H1 (cell line): ENCODE results near the gene PXDN. TPM values are rescaled to one million over a fixed set of nuclear protein-coding genes. Genes with fewer than 3 reads are reported as not detected.

Source experiments
- EZH2 ChIP-seq: fragments of 200-600 bp; sonication (generic); IDR thresholded peaks from 2 replicates; pipeline ENCODE4 v1.7.1; 2012; ENCODE audit warnings: low read depth, mild to moderate bottlenecking, moderate library complexity, low read length, inconsistent platforms; ENCODE audit not compliant: severe bottlenecking
- HDAC6 ChIP-seq: IDR thresholded peaks from one replicate; pipeline ENCODE4 v1.7.1; 2012; ENCODE audit warnings: low read depth, mild to moderate bottlenecking, inconsistent platforms, low read length, moderate library complexity
- SRF ChIP-seq: IDR thresholded peaks from 2 replicates; pipeline ENCODE4 v1.6.1; 2011; ENCODE audit warnings: mild to moderate bottlenecking, low read depth, low read length, moderate library complexity
- polyA plus RNA-seq, 7 experiments: library from polyadenylated mRNA; depleted of rRNA in 3 of 7; stranded (reverse) in 5 of 7; unstranded in 2 of 7; fragments of >200 nt in 5 of 7; fragments of 200-250 nt in 2 of 7; gene quantifications; 1 replicate in 5 of 7; 2 replicates in 1 of 7; 4 replicates in 1 of 7; pipeline versions ENCODE4 v1.2.1 to v1.2.3, GENCODE V29; 2011 to 2013; ENCODE audit warnings: missing spikeins in 2 of 7, mixed read lengths in 2 of 7
- total RNA-seq: library from RNA; stranded (reverse); fragmentation: NEBNext Ultra II Directional; extraction: Animal tissue kit (Norgen Biotek cat#: 25700); gene quantifications from 2 replicates; pipeline ENCODE4 v1.2.1, GENCODE V29; 2021

The PXDN gene
- total and polyA plus RNA-seq, 2 of the 8 experiments (the other 6 are each of a cell fraction or from before 2014, with no cell fraction given) = 104 to 141 TPM

DNA sequence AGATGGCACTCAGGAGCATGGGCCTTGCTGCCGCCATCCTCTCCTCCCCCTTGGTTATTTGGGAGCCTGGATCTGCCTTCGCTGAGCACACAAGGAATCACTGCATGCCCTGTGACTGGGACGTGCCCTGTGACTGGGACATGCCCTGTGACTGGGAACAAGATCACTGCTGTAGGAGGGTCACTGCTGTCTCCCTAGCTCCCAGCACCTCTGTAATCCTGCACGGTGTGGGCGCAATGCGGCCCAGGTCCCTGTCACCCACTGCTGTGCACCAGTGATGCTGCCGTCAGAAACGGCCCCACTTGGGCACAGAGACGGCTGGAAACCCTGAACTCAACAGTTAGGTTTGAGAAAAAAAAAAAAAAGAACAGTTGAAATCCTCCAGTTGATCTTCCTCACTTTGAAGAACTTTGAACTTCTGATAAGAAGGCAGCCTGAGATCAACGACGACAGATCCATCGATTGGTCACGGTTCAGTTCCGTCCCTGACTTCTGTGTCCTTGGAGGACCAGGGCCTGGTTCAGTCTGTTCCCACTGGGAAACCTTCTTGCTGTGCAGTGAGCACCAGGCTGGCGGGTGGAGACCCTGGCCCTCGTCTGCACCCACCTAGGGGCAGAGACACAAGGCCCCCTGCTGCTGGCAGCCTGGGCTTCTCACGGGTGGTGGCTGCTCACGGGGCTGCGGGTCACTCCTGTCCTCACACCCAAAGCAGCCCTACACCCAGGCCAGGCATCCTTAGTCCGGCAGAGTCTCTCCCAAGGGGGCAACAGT lies 125.9 kb downstream of the PXDN start (continued):
- TF ChIP-seq HDAC6 (no peak), EZH2 (no peak), SRF (no peak)
